Endothelial cell of umbilical vein (primary cell): ENCODE data around the gene MED12L.

Source experiments
- CTCF ChIP-seq, 2 donors: IDR thresholded peaks; 1 replicate in 1 of 2; 2 replicates in 1 of 2; pipeline ENCODE4 v1.5.1; 2011; ENCODE audit warnings: low read length in 2 of 2, mild to moderate bottlenecking in 2 of 2, moderate library complexity in 2 of 2, control low read depth in 1 of 2, inconsistent platforms in 1 of 2, low read depth in 1 of 2; ENCODE audit not compliant: insufficient read depth in 1 of 2; ENCODE audit errors: extremely low read depth in 1 of 2
- GATA2 ChIP-seq: IDR thresholded peaks from 2 replicates; pipeline ENCODE4 v1.7.0; 2011; ENCODE audit warnings: low read depth, mild to moderate bottlenecking, moderate library complexity, mixed read lengths, low read length; ENCODE audit not compliant: insufficient read length, insufficient read depth
- MAX ChIP-seq: IDR thresholded peaks from 2 replicates; pipeline ENCODE4 v1.6.1; 2011; ENCODE audit not compliant: insufficient read depth, insufficient read length
- POLR2A ChIP-seq: IDR thresholded peaks from 2 replicates; pipeline ENCODE4 v1.6.1; 2012; ENCODE audit warnings: low read depth, mild to moderate bottlenecking, control low read depth, low read length
- POLR2AphosphoS5 ChIP-seq: IDR thresholded peaks from 2 replicates; pipeline ENCODE4 v1.6.1; 2012; ENCODE audit warnings: low read depth, mild to moderate bottlenecking, control low read depth, low read length, moderate library complexity; ENCODE audit not compliant: insufficient read depth

- TF ChIP-seq CTCF (IDR thresholded peaks at IDR 0.05; ENCODE audit: extremely low read depth in 1 of 2, insufficient read depth in 1 of 2, low read depth in 1 of 2, low read length in 2 of 2) (no peak), POLR2A (no peak), GATA2 (no peak), MAX (no peak), POLR2AphosphoS5 (no peak)
Measured at GRCh38 chr3:151421938-151422337, 336.5 kb downstream of the MED12L start.
